Measurements from ENCODE around the gene KIAA1755. TPM values are rescaled to one million over a fixed set of nuclear protein-coding genes. Genes with fewer than 3 reads are reported as not detected.

Gene KIAA1755
- total RNA-seq, 4 donors from 2014 or later, result 0.17 to 0.88 (median 0.46) TPM; not detected in 1

DNA sequence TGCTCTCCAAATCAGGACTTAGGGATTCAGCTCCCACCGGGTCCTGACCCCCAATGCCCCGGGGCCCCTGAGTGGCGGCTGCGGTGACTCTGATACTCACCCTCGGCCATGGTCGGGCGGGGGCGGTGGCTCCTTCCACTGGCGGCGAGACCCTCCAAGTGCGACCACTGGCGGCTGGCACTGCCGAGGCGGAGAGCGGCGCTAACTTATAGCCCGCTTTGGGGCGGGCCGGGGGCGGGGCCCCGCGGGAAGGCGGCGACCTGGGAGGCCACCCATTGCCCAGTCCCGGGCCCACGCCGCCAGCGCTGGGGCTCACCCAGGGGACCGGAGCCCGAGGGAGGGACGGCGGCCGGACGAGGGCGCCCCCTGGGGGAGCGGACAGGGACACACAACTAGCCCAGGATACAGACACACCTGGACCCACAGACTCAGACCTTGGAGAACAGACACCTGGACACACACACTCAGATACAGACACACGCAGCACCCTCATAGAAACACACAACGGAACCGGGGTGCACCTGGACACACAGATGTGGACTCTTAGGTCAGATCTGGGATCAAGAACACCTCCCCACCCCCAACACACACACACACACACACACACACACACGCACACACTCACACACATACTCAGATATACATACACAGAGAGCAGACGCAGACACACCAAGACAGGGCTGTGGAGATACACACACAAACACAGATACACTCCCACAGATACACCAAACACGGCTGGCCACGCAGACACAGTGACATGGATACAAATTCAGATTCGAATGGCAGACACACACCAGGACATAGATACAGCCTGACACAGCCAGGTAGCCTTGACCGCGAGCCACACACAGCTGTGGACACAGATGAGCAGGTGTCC is 95.2 kb downstream of the KIAA1755 start, which contains the start of gene TGM2:
Gene TGM2 (minus strand): TSS at position 182 of the 877 bp plus-strand sequence. CDS start 72 bp downstream, at position 110.
- TF ChIP-seq CTCF (IDR thresholded peaks at IDR 0.05) (peak in 1 of 3 donors; percentile 70), POLR2A (IDR thresholded peaks at IDR 0.05) (no peak)
- 12 to 15% methylated on average over 36 of the region's 46 CpGs for WGBS, 2 donors
- intact Hi-C loops (cut with DNase I; ENCODE audit: low total_unique reads), result no loop called here
- H3K4me3 ChIP-seq (ENCODE audit: low read depth, poor library complexity, severe bottlenecking), result no peak within 1 kb of the TSS
- peak in 1 of 2 donors; percentile 91 for DNase-seq (ENCODE audit: low spot score in 2 of 2)

DNA sequence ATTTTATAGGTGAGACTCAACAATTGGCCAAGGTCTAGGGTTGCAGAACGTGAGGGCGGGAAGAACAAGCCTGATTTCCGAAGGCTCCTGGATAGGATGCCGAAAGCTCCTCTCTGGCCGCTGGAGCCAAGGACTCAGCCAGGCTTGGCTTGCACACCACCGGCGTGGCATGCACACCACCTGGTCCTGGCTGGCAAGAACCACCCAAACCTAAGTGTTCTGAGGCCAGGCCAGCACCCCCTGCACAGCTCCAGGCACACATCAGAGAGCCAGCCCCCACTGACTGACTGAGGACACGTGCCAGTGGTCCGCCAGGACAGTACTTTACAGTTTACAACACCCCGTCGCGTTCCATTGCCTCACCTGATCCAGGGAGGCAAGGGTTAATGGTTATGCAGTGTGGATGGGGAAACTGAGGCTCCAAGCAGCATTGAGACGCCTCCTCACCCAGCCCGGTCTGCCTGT is 95.9 kb downstream of the KIAA1755 start:
- intact Hi-C loops (cut with DNase I; ENCODE audit: low total_unique reads), result no loop called here
- WGBS, 2 donors, result 69 to 70% methylated on average over 9 to 14 of the region's 14 CpGs
- no peak for DNase-seq (ENCODE audit: low spot score in 2 of 2)
- H3K4me3 ChIP-seq (ENCODE audit: low read depth, poor library complexity, severe bottlenecking), result no peak overlapping the region
- TF ChIP-seq CTCF (IDR thresholded peaks at IDR 0.05), result no peak
- no peak for TF ChIP-seq POLR2A (IDR thresholded peaks at IDR 0.05)

DNA sequence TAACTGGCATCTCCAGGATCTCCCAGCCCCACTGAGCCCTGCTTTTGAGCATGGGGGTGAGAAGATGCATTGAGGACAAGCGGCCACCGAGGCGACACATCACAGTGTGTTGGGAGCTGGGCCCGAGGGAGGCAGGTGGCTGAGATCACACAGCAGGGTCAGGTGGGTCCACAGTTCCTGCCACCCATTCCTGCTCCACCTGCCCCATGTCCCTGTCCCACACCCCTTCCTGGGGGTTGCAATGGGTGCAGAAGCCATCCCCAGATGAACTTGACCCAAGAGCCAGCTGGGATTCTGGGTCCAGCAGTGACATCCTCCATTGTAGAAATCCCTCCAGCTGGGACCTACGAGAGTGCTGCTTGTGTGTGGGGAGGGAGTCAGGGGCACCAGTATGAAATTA is 96.5 kb downstream of the KIAA1755 start:
- DNase-seq (ENCODE audit: low spot score in 2 of 2), result no peak
- WGBS, 2 donors, result 93 to 95% methylated on average over 5 of the region's 5 CpGs
- intact Hi-C loops (cut with DNase I; ENCODE audit: low total_unique reads), result no loop called here
- TF ChIP-seq POLR2A (IDR thresholded peaks at IDR 0.05) (no peak), CTCF (IDR thresholded peaks at IDR 0.05) (no peak)
- H3K4me3 ChIP-seq (ENCODE audit: low read depth, poor library complexity, severe bottlenecking), result no peak overlapping the region

DNA sequence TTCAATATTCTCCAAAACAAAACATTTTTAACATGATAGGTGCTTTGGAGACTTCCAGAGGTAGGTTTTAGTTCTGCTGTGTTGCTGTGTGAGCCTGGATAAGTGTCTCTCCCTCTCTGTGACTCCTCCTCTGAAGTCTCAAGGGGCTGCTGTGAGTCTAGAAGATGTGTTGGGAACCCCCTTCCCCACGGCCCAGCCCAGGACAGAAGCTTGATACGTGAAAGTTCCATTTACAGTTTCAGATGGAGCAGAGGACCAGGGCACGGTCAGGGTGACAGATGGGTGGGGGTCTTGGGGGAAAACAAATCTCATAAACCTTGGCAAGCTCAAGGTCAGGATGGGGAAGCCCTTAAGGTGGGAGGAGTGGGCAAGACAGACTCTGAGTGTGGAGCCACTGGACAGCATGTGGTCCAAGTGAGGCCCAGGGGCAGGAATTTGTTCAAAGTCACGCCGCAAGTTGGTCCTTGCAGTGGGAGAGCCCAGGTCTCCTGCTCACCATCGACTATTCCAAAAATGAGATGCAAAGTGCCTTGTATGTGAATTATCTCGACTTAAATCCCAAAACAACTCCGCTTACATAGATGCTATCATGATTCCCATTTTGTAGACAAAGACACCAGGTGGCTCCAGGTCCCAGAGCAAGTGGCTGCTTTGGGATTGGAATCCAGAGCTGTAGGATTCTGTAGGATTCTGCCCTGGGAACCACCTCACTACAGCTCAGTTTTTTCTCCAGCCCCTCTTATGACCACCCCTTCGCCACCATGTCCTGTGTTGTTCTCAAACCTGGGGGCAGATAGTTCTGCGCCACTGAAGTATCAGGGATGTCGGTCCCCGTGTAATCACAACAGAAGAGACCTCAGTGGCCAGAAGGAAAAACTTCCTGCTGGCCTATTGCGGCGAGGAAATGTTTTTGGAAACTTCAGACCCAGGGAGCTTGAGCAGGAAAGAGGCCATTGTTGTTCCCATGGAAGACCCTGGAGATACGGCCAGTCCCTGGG is 97.4 kb downstream of the KIAA1755 start:
- H3K4me3 ChIP-seq (ENCODE audit: low read depth, poor library complexity, severe bottlenecking), result no peak overlapping the region
- TF ChIP-seq POLR2A (IDR thresholded peaks at IDR 0.05) (no peak), CTCF (IDR thresholded peaks at IDR 0.05) (no peak)
- DNase-seq (ENCODE audit: low spot score in 2 of 2), result no peak
- WGBS, 2 donors, result 79% methylated on average over 15 of the region's 15 CpGs
- intact Hi-C loops (cut with DNase I; ENCODE audit: low total_unique reads), result no loop called here

DNA sequence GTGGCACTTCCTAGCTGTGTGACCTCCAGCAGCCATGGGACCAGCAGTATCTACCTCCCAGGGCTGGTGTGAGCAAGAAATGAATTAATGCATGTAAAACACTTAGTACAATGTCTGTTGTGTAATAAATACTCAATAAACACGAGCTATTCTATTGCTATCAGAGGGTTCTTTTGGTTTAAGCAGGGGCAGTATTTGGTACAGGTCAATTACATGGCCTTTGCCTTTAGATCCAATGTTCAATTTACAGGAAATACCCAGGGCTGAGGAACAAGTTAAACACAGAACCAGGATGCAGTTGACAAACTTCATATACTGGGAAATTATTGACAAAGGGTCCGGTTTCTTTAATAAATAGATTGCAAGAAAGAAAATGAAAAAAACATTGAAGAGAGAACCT is 98.4 kb downstream of the KIAA1755 start:
- intact Hi-C loops (cut with DNase I; ENCODE audit: low total_unique reads), result no loop called here
- no peak for TF ChIP-seq POLR2A (IDR thresholded peaks at IDR 0.05)
- TF ChIP-seq CTCF (IDR thresholded peaks at IDR 0.05), result no peak
- no peak for DNase-seq (ENCODE audit: low spot score in 2 of 2)
- 71 to 78% methylated on average over 2 of the region's 2 CpGs for WGBS, 2 donors
- no peak overlapping the region for H3K4me3 ChIP-seq (ENCODE audit: low read depth, poor library complexity, severe bottlenecking)
